Calu3 (cell line): ENCODE measurements around the gene VPS37D. TPM values are rescaled to one million over a fixed set of nuclear protein-coding genes. Genes with fewer than 3 reads are reported as not detected.

Experiments used
- BruUV-seq: library from RNA; stranded (reverse); fragments of 400-500 nt; replicated peaks from 2 replicates; lab custom pipeline; 2021; lab: Mats Ljungman, UMichigan
- CTCF ChIA-PET: fragments of 300-600 bp; sonication (Branson Sonifier 250); formaldehyde crosslinking; loops from one replicate; lab custom pipeline; 2022; ENCODE audit warnings: antibody characterized with exemption; lab: Charles Lee
- DNase-seq: peaks from one replicate; pipeline ENCODE4 v3.0.0; 2022
- H3K27ac Mint-ChIP-seq: one replicate; pipeline ENCODE4 v1.8.0; 2022; ENCODE audit warnings: mixed read lengths; ENCODE audit not compliant: unreplicated experiment
- H3K27me3 Mint-ChIP-seq: one replicate; pipeline ENCODE4 v1.8.0; 2022; ENCODE audit warnings: mixed read lengths; ENCODE audit not compliant: unreplicated experiment
- H3K36me3 Mint-ChIP-seq: one replicate; pipeline ENCODE4 v1.8.0; 2022; ENCODE audit warnings: mild to moderate bottlenecking, moderate library complexity, mixed read lengths; ENCODE audit not compliant: insufficient read depth, unreplicated experiment
- H3K4me1 Mint-ChIP-seq: one replicate; pipeline ENCODE4 v1.8.0; 2022; ENCODE audit warnings: mild to moderate bottlenecking, low read depth, mixed read lengths; ENCODE audit not compliant: unreplicated experiment
- H3K4me3 Mint-ChIP-seq: one replicate; pipeline ENCODE4 v1.8.0; 2022; ENCODE audit warnings: mild to moderate bottlenecking, low read depth, moderate library complexity, mixed read lengths; ENCODE audit not compliant: unreplicated experiment
- H3K9me3 Mint-ChIP-seq: one replicate; pipeline ENCODE4 v1.8.0; 2022; ENCODE audit warnings: low read depth, mixed read lengths; ENCODE audit not compliant: unreplicated experiment
- CTCF ChIP-seq: fragments of 200-600 bp; IDR thresholded peaks from one replicate; pipeline ENCODE4 v1.8.0; 2022; ENCODE audit warnings: antibody characterized with exemption; ENCODE audit not compliant: unreplicated experiment
- intact Hi-C: fragments of 100-400 bp; cut with micrococcal nuclease; formaldehyde crosslinking; loops from one replicate; pipeline ENCODE4 v1.10.0; 2022; ENCODE audit not compliant: unreplicated experiment
- total RNA-seq: library from RNA; stranded (reverse); gene quantifications from 2 replicates; pipeline ENCODE4 v1.2.3, GENCODE V29; 2022

VPS37D gene
- total RNA-seq, 1 experiment from 2014 or later: 0.94 TPM

- Mint-ChIP-seq H3K4me3 (no peak overlapping the region), H3K4me1 (peaks cover 16% of the 10 kb centered on the region), H3K27ac (no peak overlapping the region), H3K27me3 (no peaks in the 10 kb centered on the region), H3K9me3 (no peaks in the 10 kb centered on the region), H3K36me3 (peaks cover 63% of the 10 kb centered on the region)
- CTCF ChIA-PET: interaction anchor here (0.7 kb wide), 1 partner anchor 99 kb away, joined by 3 read pairs; no protein-coding TSS in a partner anchor
- no TSS peak for BruUV-seq
- no peak for TF ChIP-seq CTCF
- intact Hi-C loops: no loop called here
- DNase-seq: no peak
Measured at GRCh38 chr7:73705551-73705920, 37.9 kb downstream of the VPS37D start.

GRCh38 chr7:73706126-73707044 is 38.8 kb downstream of the VPS37D start:
- Mint-ChIP-seq H3K27ac (peak overlapping the region; percentile 83), H3K27me3 (no peaks in the 10 kb centered on the region), H3K4me1 (peaks cover 16% of the 10 kb centered on the region), H3K36me3 (peaks cover 55% of the 10 kb centered on the region), H3K4me3 (peak overlapping the region; percentile 27), H3K9me3 (no peaks in the 10 kb centered on the region)
- no peak for TF ChIP-seq CTCF
- no TSS peak for BruUV-seq
- DNase-seq: peak; percentile 62
- intact Hi-C loops: no loop called here
- CTCF ChIA-PET: interaction anchor here (0.7 to 2.0 kb wide), 3 partner anchors 9 to 100 kb away, joined by 3 to 6 read pairs (median 3); no protein-coding TSS in a partner anchor

- Mint-ChIP-seq H3K36me3 (peaks cover 51% of the 10 kb centered on the region), H3K9me3 (no peaks in the 10 kb centered on the region), H3K27ac (peak overlapping the region; percentile 83), H3K4me1 (peaks cover 24% of the 10 kb centered on the region), H3K27me3 (no peaks in the 10 kb centered on the region), H3K4me3 (peak overlapping the region; percentile 27)
- BruUV-seq: no TSS peak
- DNase-seq: peak; percentile 97
- CTCF ChIA-PET: interaction anchor here (0.9 to 2.0 kb wide), 2 partner anchors 9 to 10 kb away, joined by 3 to 6 read pairs; no protein-coding TSS in a partner anchor
- intact Hi-C loops: no loop called here
- TF ChIP-seq CTCF: no peak
Measured at GRCh38 chr7:73707045-73707631, 39.5 kb downstream of the VPS37D start.

GRCh38 chr7:73708961-73709549 is 41.4 kb downstream of the VPS37D start:
- Mint-ChIP-seq H3K4me1 (peaks cover 36% of the 10 kb centered on the region), H3K4me3 (no peak overlapping the region), H3K9me3 (no peaks in the 10 kb centered on the region), H3K27me3 (no peaks in the 10 kb centered on the region), H3K36me3 (peaks cover 55% of the 10 kb centered on the region), H3K27ac (no peak overlapping the region)
- BruUV-seq: no TSS peak
- intact Hi-C loops: no loop called here
- TF ChIP-seq CTCF: no peak
- CTCF ChIA-PET: no interaction called here
- DNase-seq: no peak
